Neural progenitor cell (in vitro differentiated cells): ENCODE measurements around the gene SIRPA. TPM values are rescaled to one million over a fixed set of nuclear protein-coding genes. Genes with fewer than 3 reads are reported as not detected.
A peak's percentile ranks its signal among the peaks of the same experiment; 100 is the strongest.

Experiments used
- DNase-seq: peaks from one replicate; pipeline ENCODE4 v3.0.0-alpha.2; 2016; ENCODE audit warnings: low spot score
- H2AFZ ChIP-seq: fragments of 200-600 bp; sonication (generic); replicated peaks from 2 replicates; pipeline ENCODE4 v1.6.1; 2016; ENCODE audit warnings: antibody characterized with exemption
- H3F3A ChIP-seq: fragments of 200-600 bp; sonication (generic); 2 replicates; pipeline ENCODE4 v1.6.1; 2016; ENCODE audit warnings: antibody characterized with exemption, low read depth
- H3K27ac ChIP-seq: fragments of 200-600 bp; sonication (generic); 2 replicates; pipeline ENCODE4 v1.5.1; 2016; ENCODE audit warnings: mild to moderate bottlenecking
- H3K27me3 ChIP-seq: fragments of 200-600 bp; sonication (generic); 2 replicates; pipeline ENCODE4 v1.6.1; 2016; ENCODE audit warnings: mild to moderate bottlenecking, moderate library complexity
- H3K36me3 ChIP-seq: fragments of 200-600 bp; sonication (generic); 2 replicates; pipeline ENCODE4 v1.5.1; 2016
- H3K4me1 ChIP-seq: fragments of 200-600 bp; sonication (generic); 2 replicates; pipeline ENCODE4 v1.6.1; 2016; ENCODE audit warnings: mixed run types
- H3K4me2 ChIP-seq: fragments of 200-600 bp; sonication (generic); 2 replicates; pipeline ENCODE4 v1.6.1; 2016
- H3K4me3 ChIP-seq: fragments of 200-600 bp; sonication (generic); 2 replicates; pipeline ENCODE4 v1.5.1; 2016
- H3K79me2 ChIP-seq: fragments of 200-600 bp; sonication (generic); 2 replicates; pipeline ENCODE4 v1.6.1; 2016; ENCODE audit warnings: low read depth
- H3K9ac ChIP-seq: fragments of 200-600 bp; sonication (generic); 2 replicates; pipeline ENCODE4 v1.6.1; 2016
- H3K9me3 ChIP-seq: fragments of 200-600 bp; sonication (generic); 2 replicates; pipeline ENCODE4 v1.5.1; 2016; ENCODE audit warnings: low read depth
- H4K20me1 ChIP-seq: fragments of 200-600 bp; sonication (generic); 2 replicates; pipeline ENCODE4 v1.6.1; 2016; ENCODE audit warnings: low read depth
- H3K27ac Mint-ChIP-seq: 3 replicates; pipeline ENCODE4 v1.8.0; 2021; ENCODE audit warnings: mixed read lengths
- H3K27me3 Mint-ChIP-seq: 2 replicates; pipeline ENCODE4 v1.8.0; 2022; ENCODE audit warnings: low read depth, mild to moderate bottlenecking, inconsistent platforms, moderate library complexity, mixed read lengths; ENCODE audit not compliant: insufficient read depth
- H3K36me3 Mint-ChIP-seq: 3 replicates; pipeline ENCODE4 v1.8.0; 2021; ENCODE audit warnings: mixed read lengths
- H3K4me1 Mint-ChIP-seq: 3 replicates; pipeline ENCODE4 v1.8.0; 2021; ENCODE audit warnings: mixed read lengths
- H3K4me3 Mint-ChIP-seq: 3 replicates; pipeline ENCODE4 v1.8.0; 2021; ENCODE audit warnings: mild to moderate bottlenecking, moderate library complexity, mixed read lengths
- H3K9me3 Mint-ChIP-seq: 3 replicates; pipeline ENCODE4 v1.8.0; 2020; ENCODE audit warnings: mixed read lengths
- CTCF ChIP-seq: fragments of 200-600 bp; sonication (generic); IDR thresholded peaks from 2 replicates; pipeline ENCODE4 v1.5.1; 2017; ENCODE audit warnings: antibody characterized with exemption, mild to moderate bottlenecking
- EZH2 ChIP-seq: fragments of 200-600 bp; sonication (generic); IDR thresholded peaks from 2 replicates; pipeline ENCODE4 v1.6.1; 2017; ENCODE audit warnings: antibody characterized with exemption, mild to moderate bottlenecking, moderate library complexity
- EZH2phosphoT487 ChIP-seq: fragments of 200-600 bp; sonication (generic); IDR thresholded peaks from 2 replicates; pipeline ENCODE4 v1.6.1; 2017; ENCODE audit warnings: antibody characterized with exemption
- total RNA-seq: library from RNA; depleted of rRNA; stranded (reverse); fragments of >200 nt; gene quantifications from 2 replicates; pipeline ENCODE4 v1.2.3, GENCODE V29; 2015; ENCODE audit warnings: low replicate concordance

SIRPA gene
- total RNA-seq, 1 donor from 2014 or later: 5.1 TPM

- H3K4me2 ChIP-seq: no peak overlapping the region
- DNase-seq: no peak
- H3K9me3 ChIP-seq: no peaks in the 10 kb centered on the region
- no peaks in the 10 kb centered on the region for H4K20me1 ChIP-seq
- Mint-ChIP-seq H3K4me3 (no peak overlapping the region), H3K27ac (no peak overlapping the region), H3K36me3 (no peaks in the 10 kb centered on the region), H3K4me1 (peaks cover 17% of the 10 kb centered on the region), H3K9me3 (no peaks in the 10 kb centered on the region), H3K27me3 (no peaks in the 10 kb centered on the region)
- no peak overlapping the region for H3K4me3 ChIP-seq
- no peak overlapping the region for H3K9ac ChIP-seq
- H3K4me1 ChIP-seq: peaks cover 11% of the 10 kb centered on the region
- H3K36me3 ChIP-seq: no peaks in the 10 kb centered on the region
- peaks cover 19% of the 10 kb centered on the region for H3K27me3 ChIP-seq
- no peak overlapping the region for H3K27ac ChIP-seq
- H2AFZ ChIP-seq: no peak overlapping the region
- H3K79me2 ChIP-seq: no peaks in the 10 kb centered on the region
- H3F3A ChIP-seq: no peaks in the 10 kb centered on the region
- no peak for TF ChIP-seq CTCF
- no peak for TF ChIP-seq EZH2
- no peak for TF ChIP-seq EZH2phosphoT487
Measured at GRCh38 chr20:1961374-1961773, 66.2 kb downstream of the SIRPA start.

DNA sequence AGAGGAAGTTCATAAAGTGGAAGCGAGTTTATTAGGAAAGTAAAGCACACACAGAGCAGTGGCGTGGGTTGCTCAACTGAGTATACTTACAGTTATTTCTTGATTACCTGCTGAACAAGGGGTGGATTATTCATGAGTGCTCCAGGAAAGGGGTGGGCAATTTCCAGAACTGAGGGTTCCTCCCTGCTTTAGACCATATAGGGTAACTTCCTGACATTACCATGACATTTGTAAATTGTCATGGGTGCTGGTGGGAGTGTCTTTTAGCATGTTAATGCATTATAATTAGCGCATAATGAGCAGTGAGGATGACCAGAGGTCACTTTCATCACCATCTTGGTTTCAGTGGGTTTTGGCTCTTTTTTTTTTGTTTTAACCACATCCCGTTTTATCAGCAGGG lies 68.9 kb downstream of the SIRPA start:
- H3K27me3 ChIP-seq: peaks cover 19% of the 10 kb centered on the region
- H3K27ac ChIP-seq: no peak overlapping the region
- no peaks in the 10 kb centered on the region for H4K20me1 ChIP-seq
- Mint-ChIP-seq H3K4me1 (peaks cover 24% of the 10 kb centered on the region), H3K27ac (no peak overlapping the region), H3K27me3 (no peaks in the 10 kb centered on the region), H3K4me3 (no peak overlapping the region), H3K9me3 (no peaks in the 10 kb centered on the region), H3K36me3 (no peaks in the 10 kb centered on the region)
- H3K36me3 ChIP-seq: no peaks in the 10 kb centered on the region
- H3F3A ChIP-seq: no peaks in the 10 kb centered on the region
- H3K9me3 ChIP-seq: no peaks in the 10 kb centered on the region
- H3K4me1 ChIP-seq: peaks cover 14% of the 10 kb centered on the region
- no peak for DNase-seq
- no peak overlapping the region for H3K4me3 ChIP-seq
- no peak for TF ChIP-seq EZH2
- no peak for TF ChIP-seq CTCF
- TF ChIP-seq EZH2phosphoT487: no peak
- H3K4me2 ChIP-seq: no peak overlapping the region
- no peaks in the 10 kb centered on the region for H3K79me2 ChIP-seq
- H3K9ac ChIP-seq: no peak overlapping the region
- H2AFZ ChIP-seq: no peak overlapping the region

GRCh38 chr20:1964659-1965405 lies 69.6 kb downstream of the SIRPA start:
- Histone ChIP-seq H3K36me3 (no peaks in the 10 kb centered on the region), H3K79me2 (no peaks in the 10 kb centered on the region), H3K4me2 (peak overlapping the region; percentile 68), H3F3A (peaks cover 7% of the 10 kb centered on the region), H3K4me1 (peaks cover 22% of the 10 kb centered on the region), H3K4me3 (peak overlapping the region; percentile 26), H4K20me1 (no peaks in the 10 kb centered on the region), H3K9ac (no peak overlapping the region), H3K27me3 (peaks cover 19% of the 10 kb centered on the region), H3K9me3 (no peaks in the 10 kb centered on the region), H2AFZ (peak overlapping the region; percentile 48), H3K27ac (no peak overlapping the region)
- Mint-ChIP-seq H3K4me3 (peak overlapping the region; percentile 34), H3K36me3 (no peaks in the 10 kb centered on the region), H3K9me3 (no peaks in the 10 kb centered on the region), H3K27me3 (no peaks in the 10 kb centered on the region), H3K4me1 (peaks cover 30% of the 10 kb centered on the region), H3K27ac (no peak overlapping the region)
- peak; percentile 58 for DNase-seq
- TF ChIP-seq EZH2phosphoT487: no peak
- no peak for TF ChIP-seq EZH2
- TF ChIP-seq CTCF: peak; percentile 37
